ENCODE results near the gene LPP.

GRCh38 chr3:188926741-188927511 lies 773.0 kb downstream of the LPP start:
- TF ChIP-seq CTCF (IDR thresholded peaks at IDR 0.05; ENCODE audit: borderline replicate concordance, extremely low read depth, low read length, poor library complexity, severe bottlenecking): no peak
- no peak for TF ChIP-seq EZH2 (IDR thresholded peaks at IDR 0.05; ENCODE audit: borderline replicate concordance, low read depth, low read length, severe bottlenecking)

Measured in DND-41 (cell line).